OCI-LY1 (cell line): ENCODE data around the gene CDIPT.

Experiments used
- EZH2 ChIP-seq: fragments of 200-600 bp; sonication (generic), shearing (Covaris generic); IDR thresholded peaks from 2 replicates; pipeline ENCODE4 v1.8.0; 2017; ENCODE audit warnings: borderline replicate concordance, mixed run types, mild to moderate bottlenecking, antibody characterized with exemption, low read length, moderate library complexity, mixed read lengths
- TF ChIP-seq, protein P1 (sequence below): fragments of 200-600 bp; sonication (generic), shearing (Covaris generic); IDR thresholded peaks from 2 replicates; pipeline ENCODE4 v1.5.1; 2017; ENCODE audit warnings: mild to moderate bottlenecking, antibody characterized with exemption, low read length, moderate library complexity, mixed read lengths

DNA sequence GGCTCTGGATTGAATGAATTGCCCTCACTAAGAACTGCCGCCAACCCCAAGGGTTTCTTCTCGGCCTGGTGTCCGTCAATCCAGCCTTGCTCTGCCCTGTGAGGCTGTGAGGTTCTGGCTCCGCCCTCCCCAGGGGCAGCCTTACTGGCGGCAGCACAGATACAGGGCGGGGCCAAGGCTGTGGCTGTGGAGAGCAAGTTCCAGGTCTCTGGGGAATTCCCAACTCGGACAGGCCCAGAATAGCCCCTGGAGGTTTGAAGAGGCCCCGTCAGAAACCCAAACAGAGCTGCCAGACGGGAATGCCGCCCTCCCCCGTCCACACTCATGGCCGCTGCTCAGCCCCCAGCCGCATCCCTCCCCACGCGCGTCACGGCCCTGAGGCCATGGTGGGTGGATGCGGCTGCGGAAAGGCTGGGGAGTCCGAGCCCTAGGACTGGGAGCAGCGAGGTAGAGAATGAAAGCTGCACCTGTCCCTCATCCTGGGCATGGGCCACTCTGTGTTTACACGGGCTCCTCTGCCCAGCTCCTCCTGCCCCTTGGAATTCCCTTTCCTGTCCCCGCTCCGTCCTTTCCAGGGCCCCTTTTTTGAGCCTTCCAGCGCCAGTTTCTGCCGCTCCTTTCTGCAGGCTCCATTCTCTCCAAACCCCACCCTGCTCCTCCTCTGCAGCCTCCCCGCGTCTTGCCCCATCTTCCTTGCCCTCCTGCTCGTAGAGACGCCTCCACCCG, 51.7 kb downstream of the CDIPT start:
- TF ChIP-seq, protein P1, sequence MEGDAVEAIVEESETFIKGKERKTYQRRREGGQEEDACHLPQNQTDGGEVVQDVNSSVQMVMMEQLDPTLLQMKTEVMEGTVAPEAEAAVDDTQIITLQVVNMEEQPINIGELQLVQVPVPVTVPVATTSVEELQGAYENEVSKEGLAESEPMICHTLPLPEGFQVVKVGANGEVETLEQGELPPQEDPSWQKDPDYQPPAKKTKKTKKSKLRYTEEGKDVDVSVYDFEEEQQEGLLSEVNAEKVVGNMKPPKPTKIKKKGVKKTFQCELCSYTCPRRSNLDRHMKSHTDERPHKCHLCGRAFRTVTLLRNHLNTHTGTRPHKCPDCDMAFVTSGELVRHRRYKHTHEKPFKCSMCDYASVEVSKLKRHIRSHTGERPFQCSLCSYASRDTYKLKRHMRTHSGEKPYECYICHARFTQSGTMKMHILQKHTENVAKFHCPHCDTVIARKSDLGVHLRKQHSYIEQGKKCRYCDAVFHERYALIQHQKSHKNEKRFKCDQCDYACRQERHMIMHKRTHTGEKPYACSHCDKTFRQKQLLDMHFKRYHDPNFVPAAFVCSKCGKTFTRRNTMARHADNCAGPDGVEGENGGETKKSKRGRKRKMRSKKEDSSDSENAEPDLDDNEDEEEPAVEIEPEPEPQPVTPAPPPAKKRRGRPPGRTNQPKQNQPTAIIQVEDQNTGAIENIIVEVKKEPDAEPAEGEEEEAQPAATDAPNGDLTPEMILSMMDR: no peak
- TF ChIP-seq EZH2: no peak
